ENCODE measurements around the gene PPOX.

DNA sequence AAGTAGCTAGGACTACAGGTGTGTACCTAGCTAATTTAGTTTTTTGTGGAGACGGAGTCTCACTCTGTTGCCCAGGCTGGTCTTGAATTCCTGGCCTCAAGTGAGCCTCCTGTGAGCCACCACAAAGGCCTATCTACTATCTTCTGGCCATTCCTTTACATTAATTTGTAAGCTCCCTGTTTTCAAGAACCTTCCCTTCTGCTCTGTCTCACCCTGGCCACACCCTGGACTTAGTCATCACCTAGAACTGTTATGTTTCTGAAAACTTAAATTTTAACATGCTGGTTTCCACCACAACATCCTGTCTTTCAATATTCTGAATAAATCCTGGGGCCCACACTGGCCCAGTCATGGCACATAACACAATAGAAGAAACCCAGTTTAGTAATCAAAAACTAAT is 16.0 kb downstream of the PPOX start:
- TF ChIP-seq, protein P1, sequence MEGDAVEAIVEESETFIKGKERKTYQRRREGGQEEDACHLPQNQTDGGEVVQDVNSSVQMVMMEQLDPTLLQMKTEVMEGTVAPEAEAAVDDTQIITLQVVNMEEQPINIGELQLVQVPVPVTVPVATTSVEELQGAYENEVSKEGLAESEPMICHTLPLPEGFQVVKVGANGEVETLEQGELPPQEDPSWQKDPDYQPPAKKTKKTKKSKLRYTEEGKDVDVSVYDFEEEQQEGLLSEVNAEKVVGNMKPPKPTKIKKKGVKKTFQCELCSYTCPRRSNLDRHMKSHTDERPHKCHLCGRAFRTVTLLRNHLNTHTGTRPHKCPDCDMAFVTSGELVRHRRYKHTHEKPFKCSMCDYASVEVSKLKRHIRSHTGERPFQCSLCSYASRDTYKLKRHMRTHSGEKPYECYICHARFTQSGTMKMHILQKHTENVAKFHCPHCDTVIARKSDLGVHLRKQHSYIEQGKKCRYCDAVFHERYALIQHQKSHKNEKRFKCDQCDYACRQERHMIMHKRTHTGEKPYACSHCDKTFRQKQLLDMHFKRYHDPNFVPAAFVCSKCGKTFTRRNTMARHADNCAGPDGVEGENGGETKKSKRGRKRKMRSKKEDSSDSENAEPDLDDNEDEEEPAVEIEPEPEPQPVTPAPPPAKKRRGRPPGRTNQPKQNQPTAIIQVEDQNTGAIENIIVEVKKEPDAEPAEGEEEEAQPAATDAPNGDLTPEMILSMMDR (IDR thresholded peaks at IDR 0.05): no peak
- TF ChIP-seq POLR2A (IDR thresholded peaks at IDR 0.05): no peak
